HEK293T (cell line): Measurements from ENCODE around the gene HBE1.

Experiments used
- ARNT ChIP-seq: fragments of 450-650 bp; IDR thresholded peaks from 2 replicates; pipeline ENCODE4 v1.6.1; 2017; ENCODE audit warnings: mild to moderate bottlenecking
- BHLHE40 ChIP-seq: fragments of 450-650 bp; IDR thresholded peaks from 2 replicates; pipeline ENCODE4 v1.6.1; 2016; ENCODE audit warnings: mild to moderate bottlenecking, moderate library complexity, borderline replicate concordance
- ELF4 ChIP-seq: fragments of 450-650 bp; IDR thresholded peaks from 2 replicates; pipeline ENCODE4 v1.6.1; 2017; ENCODE audit warnings: antibody characterized with exemption
- FOXM1 ChIP-seq: fragments of 450-650 bp; IDR thresholded peaks from 2 replicates; pipeline ENCODE4 v1.6.1; 2017; ENCODE audit warnings: mild to moderate bottlenecking, borderline replicate concordance
- HDGF ChIP-seq: fragments of 450-650 bp; IDR thresholded peaks from 2 replicates; pipeline ENCODE4 v1.6.1; 2017; ENCODE audit warnings: antibody characterized with exemption, borderline replicate concordance
- NFRKB ChIP-seq: fragments of 450-650 bp; IDR thresholded peaks from 2 replicates; pipeline ENCODE4 v1.6.1; 2016; ENCODE audit warnings: mild to moderate bottlenecking, moderate library complexity
- PKNOX1 ChIP-seq: fragments of 450-650 bp; IDR thresholded peaks from 2 replicates; pipeline ENCODE4 v1.6.1; 2016
- SP1 ChIP-seq: fragments of 450-650 bp; IDR thresholded peaks from 2 replicates; pipeline ENCODE4 v1.6.1; 2017
- SUZ12 ChIP-seq: fragments of 450-650 bp; IDR thresholded peaks from 2 replicates; pipeline ENCODE4 v1.6.1; 2016; ENCODE audit warnings: mild to moderate bottlenecking
- ZNF384 ChIP-seq: fragments of 450-650 bp; IDR thresholded peaks from 2 replicates; pipeline ENCODE4 v1.6.1; 2016

- TF ChIP-seq SP1 (no peak), ELF4 (no peak), FOXM1 (no peak), BHLHE40 (no peak), SUZ12 (no peak), ZNF384 (no peak), HDGF (no peak), NFRKB (no peak), PKNOX1 (no peak), ARNT (no peak)
These were observed 2.8 kb upstream of the HBE1 start for GRCh38 chr11:5272395-5273017.
